Lung (tissue), 12 donors: ENCODE data around the gene MRPL1. TPM values are rescaled to one million over a fixed set of nuclear protein-coding genes. Genes with fewer than 3 reads are reported as not detected.

Experiments
- ATAC-seq: fragments of 200-7000 bp; cut with Tn5 transposase; one replicate; pipeline ENCODE4 v1.9.1; 2020; ENCODE audit warnings: moderate number of reproducible peaks; ENCODE audit not compliant: insufficient read depth, low FRiP score
- DNase-seq, 3 donors: peaks; one replicate each; pipeline ENCODE4 v3.0.0-alpha.2; 2013 to 2017
- H3K27ac ChIP-seq, 2 donors: one replicate each; pipeline ENCODE4 v1.5.1; 2013; ENCODE audit warnings: mild to moderate bottlenecking in 2 of 2, moderate library complexity in 2 of 2, control low read depth in 1 of 2, inconsistent platforms in 1 of 2, low read depth in 1 of 2, low read length in 1 of 2
- H3K27me3 ChIP-seq, 3 donors: one replicate each; pipeline ENCODE4 v1.5.1; 2013; ENCODE audit warnings: low read length in 2 of 3; ENCODE audit not compliant: control insufficient read depth in 3 of 3, insufficient read depth in 3 of 3
- H3K36me3 ChIP-seq, 4 donors: one replicate each; pipeline ENCODE4 v1.5.1; 2013; ENCODE audit warnings: low read length in 4 of 4, mild to moderate bottlenecking in 1 of 4, moderate library complexity in 1 of 4; ENCODE audit not compliant: control insufficient read depth in 4 of 4, insufficient read depth in 4 of 4
- H3K4me1 ChIP-seq, 5 donors: one replicate each; pipeline ENCODE4 v1.5.1; 2013; ENCODE audit warnings: low read length in 5 of 5, mild to moderate bottlenecking in 2 of 5, moderate library complexity in 1 of 5; ENCODE audit not compliant: control insufficient read depth in 5 of 5, insufficient read depth in 5 of 5
- H3K4me3 ChIP-seq: one replicate; pipeline ENCODE4 v1.5.1; 2013; ENCODE audit warnings: mild to moderate bottlenecking, control low read depth, moderate library complexity
- H3K9ac ChIP-seq, 2 donors: one replicate each; pipeline ENCODE4 v1.5.1; 2013; ENCODE audit warnings: low read length in 2 of 2, control low read depth in 1 of 2; ENCODE audit not compliant: insufficient read depth in 1 of 2
- H3K9me3 ChIP-seq, 4 donors: one replicate each; pipeline ENCODE4 v1.5.1; 2013; ENCODE audit warnings: low read length in 3 of 4, mild to moderate bottlenecking in 1 of 4, moderate library complexity in 1 of 4; ENCODE audit not compliant: control insufficient read depth in 4 of 4, insufficient read depth in 3 of 4
- CTCF ChIP-seq: IDR thresholded peaks from 2 replicates; pipeline ENCODE4 v1.5.1; 2012; ENCODE audit warnings: mild to moderate bottlenecking; ENCODE audit errors: control extremely low read depth, extremely low read depth
- WGBS, 2 donors: extraction: QIAGEN DNeasy Blood & Tissue Kit; methylation state at CpG; one replicate each; pipeline ENCODE4 v1.1.7; 2013; 5-methylcytosine and 5-hydroxymethylcytosine counted together
- polyA plus RNA-seq, 2 donors: library from polyadenylated mRNA; stranded (reverse); fragments of 200-250 nt; gene quantifications; one replicate each; pipeline ENCODE4 v1.2.1, GENCODE V29; 2013
- total RNA-seq, 2 donors: library from RNA; depleted of rRNA in 1 of 2; stranded (reverse); fragments of >200 nt in 1 of 2; gene quantifications; one replicate each; pipeline ENCODE4 v1.2.1, GENCODE V29; 2014 to 2021
- donor health status: control.
- donor health status: control.
- donor health status: Bipolar disorder and iron deficiency.
- donor health status: healthy.
- donor health status: DM: yes; HTN: yes; CAD: no.

The MRPL1 gene
- total and polyA plus RNA-seq, 4 donors = 19.9 to 45.4 (median 26.1) TPM

GRCh38 chr4:77852892-77853495 is 9.6 kb upstream of the MRPL1 start:
- 36 to 49% methylated on average over 7 of the region's 7 CpGs for WGBS, 2 donors
- no peak overlapping the region for H3K4me3 ChIP-seq
- H3K27me3 ChIP-seq = no peaks in the 10 kb centered on the region
- no peaks in the 10 kb centered on the region for H3K36me3 ChIP-seq
- H3K9me3 ChIP-seq = no peaks in the 10 kb centered on the region
- ATAC-seq (no peak), DNase-seq (no peak)
- H3K27ac ChIP-seq = peak overlapping the region in 1 of 2 donors; percentile 52
- TF ChIP-seq CTCF = no peak
- H3K4me1 ChIP-seq = no peaks in the 10 kb centered on the region
- no peak overlapping the region for H3K9ac ChIP-seq

- no peak for TF ChIP-seq CTCF
- Histone ChIP-seq H3K27me3 (no peaks in the 10 kb centered on the region), H3K4me1 (no peaks in the 10 kb centered on the region), H3K4me3 (no peak overlapping the region), H3K36me3 (no peaks in the 10 kb centered on the region), H3K9ac (no peak overlapping the region), H3K27ac (peak overlapping the region in 1 of 2 donors; percentile 60), H3K9me3 (no peaks in the 10 kb centered on the region)
- ATAC-seq = no peak
- WGBS, 2 donors = 34 to 39% methylated on average over 7 of the region's 7 CpGs
- DNase-seq = no peak
Measured at GRCh38 chr4:77854431-77855111, 8.1 kb upstream of the MRPL1 start.

GRCh38 chr4:77856152-77856551 is 6.5 kb upstream of the MRPL1 start:
- TF ChIP-seq CTCF = no peak
- ATAC-seq (no peak), DNase-seq (no peak)
- Histone ChIP-seq H3K4me1 (no peaks in the 10 kb centered on the region), H3K36me3 (no peaks in the 10 kb centered on the region), H3K9me3 (no peaks in the 10 kb centered on the region), H3K27ac (no peak overlapping the region), H3K27me3 (no peaks in the 10 kb centered on the region), H3K4me3 (no peak overlapping the region), H3K9ac (no peak overlapping the region)
- WGBS, 2 donors = 90 to 94% methylated on average over 1 of the region's 1 CpG
